ENCODE results near the gene MYG1.
A peak's percentile ranks its signal among the peaks of the same experiment; 100 is the strongest.

Gene MYG1

DNA sequence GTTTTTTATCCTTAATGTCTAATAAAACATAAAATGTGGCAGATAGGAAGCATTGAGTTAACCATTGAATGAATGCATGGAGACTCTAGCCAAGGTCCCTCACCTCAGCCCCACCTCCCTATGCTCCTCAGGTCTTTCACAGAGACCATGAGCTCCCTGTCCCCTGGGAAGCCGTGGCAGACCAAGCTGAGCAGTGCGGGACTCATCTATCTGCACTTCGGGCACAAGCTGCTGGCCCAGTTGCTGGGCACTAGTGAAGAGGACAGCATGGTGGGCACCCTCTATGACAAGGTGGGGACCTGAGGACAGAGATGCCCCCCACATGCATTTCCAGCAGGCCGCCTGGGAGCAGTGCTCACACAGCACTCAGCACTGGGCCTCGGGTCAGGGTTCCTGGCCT, 3.4 kb downstream of the MYG1 start:
- WGBS (ENCODE audit: insufficient coverage, insufficient read length), result no CpG with 5 or more reads among the region's 5 CpGs
- Histone ChIP-seq H3K27ac (ENCODE audit: low read length) (no peak overlapping the region), H3K9me3 (ENCODE audit: control insufficient read depth, insufficient read depth, low read length) (no peaks in the 10 kb centered on the region), H3K36me3 (ENCODE audit: control insufficient read depth, insufficient read depth, low read length) (peaks cover 32% of the 10 kb centered on the region), H3K27me3 (ENCODE audit: control insufficient read depth, insufficient read depth, low read length) (no peaks in the 10 kb centered on the region), H3K4me3 (ENCODE audit: low read length) (no peak overlapping the region), H3K4me1 (ENCODE audit: control insufficient read depth, insufficient read depth, low read length) (no peaks in the 10 kb centered on the region)
- DNase-seq (ENCODE audit: low read depth, low spot score), result no peak

DNA sequence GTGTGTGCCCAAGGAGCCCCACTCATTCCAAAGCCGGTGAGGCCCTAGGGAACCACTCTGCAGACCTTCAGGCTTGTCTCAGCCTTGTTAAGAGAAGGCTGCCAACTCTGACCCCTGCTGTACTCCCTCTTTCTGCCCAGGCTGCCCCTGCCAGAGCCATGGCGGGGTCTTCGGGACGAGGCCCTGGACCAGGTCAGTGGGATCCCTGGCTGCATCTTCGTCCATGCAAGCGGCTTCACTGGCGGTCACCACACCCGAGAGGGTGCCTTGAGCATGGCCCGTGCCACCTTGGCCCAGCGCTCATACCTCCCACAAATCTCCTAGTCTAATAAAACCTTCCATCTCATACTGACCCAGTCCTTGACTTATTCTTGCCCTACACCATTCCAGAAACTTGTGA, 7.3 kb downstream of the MYG1 start:
- no CpG with 5 or more reads among the region's 10 CpGs for WGBS (ENCODE audit: insufficient coverage, insufficient read length)
- DNase-seq (ENCODE audit: low read depth, low spot score), result no peak
- H3K36me3 ChIP-seq (ENCODE audit: control insufficient read depth, insufficient read depth, low read length), result peaks cover 41% of the 10 kb centered on the region
- no peaks in the 10 kb centered on the region for H3K27me3 ChIP-seq (ENCODE audit: control insufficient read depth, insufficient read depth, low read length)
- no peaks in the 10 kb centered on the region for H3K9me3 ChIP-seq (ENCODE audit: control insufficient read depth, insufficient read depth, low read length)
- H3K4me1 ChIP-seq (ENCODE audit: control insufficient read depth, insufficient read depth, low read length), result no peaks in the 10 kb centered on the region
- no peak overlapping the region for H3K27ac ChIP-seq (ENCODE audit: low read length)
- H3K4me3 ChIP-seq (ENCODE audit: low read length), result no peak overlapping the region

DNA sequence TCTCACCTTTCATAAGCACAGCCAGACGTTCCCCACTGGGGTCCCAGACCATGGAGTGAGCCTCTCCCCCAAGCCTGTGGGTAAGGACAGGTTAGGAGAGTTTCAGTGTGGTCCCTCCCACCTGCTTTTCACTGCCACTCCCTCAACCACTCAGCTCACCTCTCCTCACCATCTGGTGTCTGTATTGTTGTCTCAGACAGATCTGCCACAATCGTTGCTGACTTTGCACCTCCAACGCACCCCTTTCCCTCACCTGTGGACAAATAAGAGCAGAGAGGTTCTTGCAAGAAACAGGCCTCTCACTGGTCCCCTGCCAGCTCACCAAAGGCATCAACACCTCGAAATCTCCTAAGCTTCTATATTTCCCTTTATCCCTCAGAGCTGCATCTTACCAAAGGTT, 8.8 kb downstream of the MYG1 start:
- Histone ChIP-seq H3K9me3 (ENCODE audit: control insufficient read depth, insufficient read depth, low read length) (no peaks in the 10 kb centered on the region), H3K4me3 (ENCODE audit: low read length) (no peak overlapping the region), H3K27me3 (ENCODE audit: control insufficient read depth, insufficient read depth, low read length) (no peaks in the 10 kb centered on the region), H3K36me3 (ENCODE audit: control insufficient read depth, insufficient read depth, low read length) (peaks cover 36% of the 10 kb centered on the region), H3K27ac (ENCODE audit: low read length) (no peak overlapping the region), H3K4me1 (ENCODE audit: control insufficient read depth, insufficient read depth, low read length) (no peaks in the 10 kb centered on the region)
- no CpG with 5 or more reads among the region's 4 CpGs for WGBS (ENCODE audit: insufficient coverage, insufficient read length)
- no peak for DNase-seq (ENCODE audit: low read depth, low spot score)

DNA sequence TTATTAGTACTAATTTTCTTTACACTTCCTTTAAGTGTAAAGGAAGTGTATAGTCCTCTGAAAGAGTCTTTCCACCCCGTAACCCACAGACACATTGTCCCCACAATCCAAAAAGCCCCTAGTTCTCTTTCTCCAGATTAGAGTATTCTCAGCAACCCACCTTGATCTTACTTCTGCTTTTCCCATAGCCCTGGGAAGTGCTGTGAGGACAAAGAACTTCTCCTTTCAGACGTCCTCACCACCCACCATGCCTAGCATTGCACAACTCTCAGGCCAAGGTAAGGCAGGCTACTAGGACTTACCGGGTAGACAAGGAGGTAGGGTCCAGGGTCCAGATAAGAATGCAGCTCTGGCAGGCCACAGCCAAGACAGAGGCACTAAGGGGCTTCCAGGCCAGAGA, 14.5 kb downstream of the MYG1 start:
- H3K4me3 ChIP-seq (ENCODE audit: low read length), result no peak overlapping the region
- DNase-seq (ENCODE audit: low read depth, low spot score), result no peak
- H3K9me3 ChIP-seq (ENCODE audit: control insufficient read depth, insufficient read depth, low read length), result no peaks in the 10 kb centered on the region
- no peaks in the 10 kb centered on the region for H3K27me3 ChIP-seq (ENCODE audit: control insufficient read depth, insufficient read depth, low read length)
- H3K36me3 ChIP-seq (ENCODE audit: control insufficient read depth, insufficient read depth, low read length), result peaks cover 14% of the 10 kb centered on the region
- H3K27ac ChIP-seq (ENCODE audit: low read length), result no peak overlapping the region
- H3K4me1 ChIP-seq (ENCODE audit: control insufficient read depth, insufficient read depth, low read length), result no peaks in the 10 kb centered on the region
- WGBS (ENCODE audit: insufficient coverage, insufficient read length), result no CpG with 5 or more reads among the region's 3 CpGs

DNA sequence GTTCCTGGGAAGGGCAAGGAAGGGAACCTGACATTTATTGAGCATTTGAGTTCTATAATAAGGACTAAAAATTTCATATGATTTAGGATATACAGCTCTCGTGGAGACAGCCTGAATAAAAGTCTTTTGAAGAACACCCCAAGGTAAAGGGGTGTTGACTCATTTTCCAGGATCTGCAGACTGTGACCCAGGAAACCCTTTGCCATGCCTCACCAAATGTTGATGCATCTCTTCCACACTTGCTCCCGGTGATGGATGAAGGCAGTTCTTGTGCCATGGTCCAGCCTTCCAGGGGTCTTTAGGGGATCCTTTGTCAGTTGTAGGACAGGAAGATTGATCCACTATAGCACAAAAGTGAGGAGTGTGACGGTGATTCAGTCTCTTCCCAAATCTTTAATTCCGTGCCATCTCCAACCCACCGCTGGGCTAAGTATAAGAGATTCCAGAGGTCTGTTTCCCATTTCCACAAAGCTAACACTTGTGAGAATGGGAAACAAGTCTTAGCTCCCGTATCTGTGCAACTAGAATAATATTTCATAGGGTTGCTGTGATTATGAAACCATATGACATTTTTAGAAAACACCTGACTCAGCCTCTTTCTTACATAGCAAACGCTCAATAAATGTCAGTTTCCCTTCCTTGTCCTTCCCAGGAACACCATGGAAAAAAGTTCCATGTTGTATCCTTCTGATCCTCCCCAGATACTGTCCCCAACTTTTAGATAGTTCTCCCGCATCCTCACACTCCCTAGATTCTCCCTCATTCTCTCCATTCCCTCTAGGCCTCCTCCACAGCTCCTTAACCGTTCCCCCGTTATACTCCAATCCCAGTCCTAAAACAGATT, 21.1 kb downstream of the MYG1 start:
- Histone ChIP-seq H3K27me3 (ENCODE audit: control insufficient read depth, insufficient read depth, low read length) (no peaks in the 10 kb centered on the region; the same call in 1 of the 2 replicates), H3K27ac (ENCODE audit: low read length) (no peak overlapping the region), H3K4me3 (ENCODE audit: low read length) (peak overlapping the region; percentile 95; the same call in 1 of the 2 replicates), H3K4me1 (ENCODE audit: control insufficient read depth, insufficient read depth, low read length) (no peaks in the 10 kb centered on the region; the same call in 1 of the 2 replicates), H3K36me3 (ENCODE audit: control insufficient read depth, insufficient read depth, low read length) (no peaks in the 10 kb centered on the region), H3K9me3 (ENCODE audit: control insufficient read depth, insufficient read depth, low read length) (no peaks in the 10 kb centered on the region)
- no CpG with 5 or more reads among the region's 10 CpGs for WGBS (ENCODE audit: insufficient coverage, insufficient read length)
- no peak for DNase-seq (ENCODE audit: low read depth, low spot score)

DNA sequence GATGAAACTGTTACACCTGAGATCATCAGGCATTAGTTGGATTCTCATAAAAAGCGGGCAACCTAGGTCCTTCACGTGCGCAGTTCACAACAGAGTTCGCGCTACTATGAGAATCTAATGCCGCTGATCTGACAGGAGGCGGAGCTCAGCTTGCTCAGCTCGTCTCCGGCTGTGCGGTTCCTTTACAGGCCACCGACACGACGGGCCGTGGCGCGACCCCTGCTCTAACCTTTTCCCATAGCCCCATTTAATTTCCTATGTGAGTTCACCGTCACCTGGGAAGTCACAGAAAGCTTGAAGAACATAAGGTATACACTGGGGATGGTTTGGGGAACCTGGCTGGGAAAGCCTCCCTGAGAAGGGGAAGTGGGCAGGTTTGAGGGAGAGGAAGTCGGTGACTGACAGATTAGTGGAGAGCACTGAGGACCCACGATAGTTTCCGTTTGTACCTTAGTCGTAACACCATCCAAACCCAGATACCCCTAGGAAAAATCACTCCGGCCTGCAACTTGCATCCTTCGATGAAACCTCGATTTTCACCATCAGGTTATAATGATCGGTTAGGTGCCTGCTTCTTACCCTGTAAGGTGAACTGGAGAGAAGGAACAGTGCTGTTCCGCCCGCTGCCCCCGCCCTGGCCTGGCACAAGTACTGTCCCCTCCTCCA, 24.8 kb downstream of the MYG1 start:
- no peak for DNase-seq (ENCODE audit: low read depth, low spot score)
- no CpG with 5 or more reads among the region's 28 CpGs for WGBS (ENCODE audit: insufficient coverage, insufficient read length)
- no peak overlapping the region for H3K27ac ChIP-seq (ENCODE audit: low read length)

DNA sequence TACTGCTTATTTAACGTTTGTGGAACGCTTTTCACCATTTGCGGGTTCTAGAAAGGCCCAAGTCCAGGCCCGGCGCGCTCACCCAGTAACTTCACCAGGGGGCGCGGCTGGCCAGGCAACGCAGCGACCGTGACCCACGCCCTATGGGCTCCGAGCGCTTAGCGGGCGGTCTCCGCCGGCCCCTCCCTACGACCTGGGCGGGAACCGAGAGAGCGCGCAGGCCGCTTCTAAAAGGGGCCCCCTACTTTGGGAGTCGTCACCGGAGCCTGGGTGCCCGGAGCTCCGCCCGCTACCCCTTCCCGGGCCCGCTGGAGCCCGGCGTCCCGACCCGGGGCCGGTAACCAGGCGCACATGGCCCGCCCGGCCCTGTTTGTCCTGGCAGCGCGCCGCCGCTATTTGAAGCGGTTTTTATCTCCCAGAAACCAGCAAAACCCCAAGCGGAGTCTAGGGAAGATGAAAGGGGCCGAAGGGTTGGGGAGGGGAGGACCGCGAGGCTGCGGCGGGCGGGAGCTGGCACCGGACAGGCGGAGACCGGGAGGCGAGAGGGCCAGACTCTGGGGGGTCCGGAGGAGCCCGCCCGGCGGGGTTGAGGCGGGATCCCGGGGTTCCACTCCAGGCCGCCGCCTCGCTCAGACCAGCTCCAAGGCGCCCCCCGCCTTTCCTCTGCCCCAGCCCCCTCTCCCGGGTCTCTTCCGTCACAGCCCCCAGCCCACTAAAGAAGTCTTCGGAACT, 25.4 kb downstream of the MYG1 start:
- peak overlapping the region; percentile 46; the same call in 1 of the 2 replicates for H3K4me3 ChIP-seq (ENCODE audit: low read length)
- WGBS (ENCODE audit: insufficient coverage, insufficient read length), result no CpG with 5 or more reads among the region's 69 CpGs
- no peaks in the 10 kb centered on the region for H3K9me3 ChIP-seq (ENCODE audit: control insufficient read depth, insufficient read depth, low read length)
- H3K36me3 ChIP-seq (ENCODE audit: control insufficient read depth, insufficient read depth, low read length), result no peaks in the 10 kb centered on the region
- H3K27ac ChIP-seq (ENCODE audit: low read length), result no peak overlapping the region
- peaks cover 2% of the 10 kb centered on the region; the same call in 1 of the 2 replicates for H3K4me1 ChIP-seq (ENCODE audit: control insufficient read depth, insufficient read depth, low read length)
- peak; percentile 31 for DNase-seq (ENCODE audit: low read depth, low spot score)
- peaks cover 8% of the 10 kb centered on the region; the same call in 1 of the 2 replicates for H3K27me3 ChIP-seq (ENCODE audit: control insufficient read depth, insufficient read depth, low read length)

More for the DNA sequence above, 24.8 kb downstream of the MYG1 start:
- H3K9me3 ChIP-seq (ENCODE audit: control insufficient read depth, insufficient read depth, low read length), result no peaks in the 10 kb centered on the region
- H3K4me1 ChIP-seq (ENCODE audit: control insufficient read depth, insufficient read depth, low read length), result peaks cover 2% of the 10 kb centered on the region; the same call in 1 of the 2 replicates
- H3K27me3 ChIP-seq (ENCODE audit: control insufficient read depth, insufficient read depth, low read length), result peaks cover 8% of the 10 kb centered on the region; the same call in 1 of the 2 replicates
- no peaks in the 10 kb centered on the region for H3K36me3 ChIP-seq (ENCODE audit: control insufficient read depth, insufficient read depth, low read length)
- H3K4me3 ChIP-seq (ENCODE audit: low read length), result peak overlapping the region; percentile 46; the same call in 1 of the 2 replicates

DNA sequence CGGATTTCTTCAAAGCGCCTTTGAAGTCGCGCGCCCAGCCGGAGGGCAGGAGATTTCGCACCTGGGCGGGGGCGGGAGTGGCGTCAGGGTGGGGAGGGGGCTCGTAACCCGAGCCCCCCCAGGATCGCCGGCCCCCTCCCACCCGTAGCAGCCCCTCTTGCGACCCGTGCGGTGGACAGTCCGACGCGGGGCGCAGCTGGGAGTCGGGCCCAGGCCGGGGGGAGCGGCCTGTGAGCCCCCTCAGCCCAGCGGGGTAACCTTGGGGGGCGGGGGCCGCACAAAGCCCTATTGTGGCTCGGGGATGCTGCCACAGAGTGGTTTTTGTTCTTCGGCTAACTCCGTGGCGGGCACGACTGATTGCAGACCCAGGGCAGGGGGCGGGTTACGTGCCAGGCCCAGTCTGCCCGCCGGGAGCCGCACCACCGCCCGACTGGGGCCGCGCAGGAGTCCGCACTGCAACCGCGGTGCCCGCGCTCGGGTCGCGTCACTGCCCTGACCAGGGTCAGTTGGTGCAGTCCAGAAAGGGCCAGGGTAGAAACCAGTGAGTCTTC, 26.1 kb downstream of the MYG1 start:
- no peaks in the 10 kb centered on the region for H3K36me3 ChIP-seq (ENCODE audit: control insufficient read depth, insufficient read depth, low read length)
- H3K4me3 ChIP-seq (ENCODE audit: low read length), result peak overlapping the region; percentile 46; the same call in 1 of the 2 replicates
- no peak overlapping the region for H3K27ac ChIP-seq (ENCODE audit: low read length)
- DNase-seq (ENCODE audit: low read depth, low spot score), result no peak
- no peaks in the 10 kb centered on the region for H3K9me3 ChIP-seq (ENCODE audit: control insufficient read depth, insufficient read depth, low read length)
- peaks cover 2% of the 10 kb centered on the region; the same call in 1 of the 2 replicates for H3K4me1 ChIP-seq (ENCODE audit: control insufficient read depth, insufficient read depth, low read length)
- no CpG with 5 or more reads among the region's 50 CpGs for WGBS (ENCODE audit: insufficient coverage, insufficient read length)
- H3K27me3 ChIP-seq (ENCODE audit: control insufficient read depth, insufficient read depth, low read length), result peaks cover 8% of the 10 kb centered on the region; the same call in 1 of the 2 replicates

DNA sequence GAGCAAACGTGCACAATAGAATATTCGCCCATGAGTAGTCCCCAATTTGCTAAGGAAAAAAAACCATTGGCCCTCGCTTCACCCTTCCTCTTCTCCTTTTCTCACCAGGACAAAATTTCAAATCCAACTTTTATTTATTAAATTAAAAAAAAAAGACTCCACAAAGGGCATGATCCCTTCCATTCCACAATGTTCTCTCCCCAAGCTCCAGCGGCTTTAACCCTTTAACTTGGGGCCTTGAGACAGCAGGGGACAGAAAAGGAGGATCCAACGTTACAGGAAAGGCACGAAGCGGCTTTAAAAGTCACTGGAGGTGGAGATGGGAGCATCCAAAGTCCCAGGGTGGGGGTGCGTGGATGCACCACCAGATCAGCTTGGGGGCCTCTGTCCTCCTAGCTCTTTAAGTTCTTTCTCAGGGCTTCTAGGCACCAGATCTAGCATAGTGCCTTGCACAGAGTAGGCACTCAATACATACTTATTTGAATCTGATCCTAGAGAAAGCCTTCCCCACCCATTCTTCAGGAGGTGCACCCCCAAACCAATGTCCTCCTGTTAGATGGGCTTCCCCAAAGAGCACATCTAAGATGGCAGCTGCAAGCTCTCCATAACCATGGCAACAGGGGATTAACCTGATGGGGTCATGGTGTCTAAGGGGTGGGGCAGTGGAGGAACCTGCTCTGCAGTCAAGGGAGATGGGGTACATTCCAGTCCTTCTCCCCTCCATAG, 27.1 kb downstream of the MYG1 start:
- 100% methylated on average over 1 of the region's 8 CpGs for WGBS (ENCODE audit: insufficient coverage, insufficient read length)
- H3K27me3 ChIP-seq (ENCODE audit: control insufficient read depth, insufficient read depth, low read length), result peaks cover 8% of the 10 kb centered on the region; the same call in 1 of the 2 replicates

More for the DNA sequence above, 27.1 kb downstream of the MYG1 start:
- Histone ChIP-seq H3K4me1 (ENCODE audit: control insufficient read depth, insufficient read depth, low read length) (peaks cover 2% of the 10 kb centered on the region; the same call in 1 of the 2 replicates), H3K27ac (ENCODE audit: low read length) (no peak overlapping the region), H3K9me3 (ENCODE audit: control insufficient read depth, insufficient read depth, low read length) (no peaks in the 10 kb centered on the region), H3K36me3 (ENCODE audit: control insufficient read depth, insufficient read depth, low read length) (no peaks in the 10 kb centered on the region), H3K4me3 (ENCODE audit: low read length) (no peak overlapping the region)
- DNase-seq (ENCODE audit: low read depth, low spot score), result no peak
